SU-DHL-6 (cell line): ENCODE results near the gene OXLD1.

Experiments used
- H2AFZ ChIP-seq: fragments of 200-600 bp; sonication (generic); 2 replicates; pipeline ENCODE4 v1.6.1; 2014; ENCODE audit warnings: low read depth, mild to moderate bottlenecking, moderate library complexity, mixed read lengths, antibody characterized with exemption, low read length; ENCODE audit not compliant: severe bottlenecking
- H3F3A ChIP-seq: fragments of 200-600 bp; shearing (Covaris generic); 2 replicates; pipeline ENCODE4 v1.6.0; 2016; ENCODE audit warnings: antibody characterized with exemption, mild to moderate bottlenecking; ENCODE audit not compliant: insufficient read depth
- H3K27ac ChIP-seq: fragments of 200-600 bp; sonication (generic); 2 replicates; pipeline ENCODE4 v1.5.1; 2016; ENCODE audit warnings: low read depth, mild to moderate bottlenecking, low read length, moderate library complexity, mixed read lengths
- H3K27me3 ChIP-seq: fragments of 200-600 bp; sonication (generic), shearing (Covaris generic); 2 replicates; pipeline ENCODE4 v1.6.0; 2014; ENCODE audit warnings: mild to moderate bottlenecking, low read length
- H3K36me3 ChIP-seq: fragments of 200-600 bp; sonication (generic); 2 replicates; pipeline ENCODE4 v1.6.1; 2014; ENCODE audit warnings: mild to moderate bottlenecking, low read length, mixed read lengths
- H3K4me2 ChIP-seq: fragments of 300-600, 200-600 bp; shearing (Covaris generic), sonication (generic); 2 replicates; pipeline ENCODE4 v1.6.0; 2014; ENCODE audit warnings: low read length, low read depth, mild to moderate bottlenecking; ENCODE audit not compliant: poor library complexity, severe bottlenecking
- H3K4me3 ChIP-seq: fragments of 200-600 bp; sonication (generic); 2 replicates; pipeline ENCODE4 v1.5.1; 2014; ENCODE audit warnings: antibody characterized with exemption, low read length, mild to moderate bottlenecking, mixed read lengths; ENCODE audit not compliant: insufficient read depth, poor library complexity, severe bottlenecking
- H3K79me2 ChIP-seq: fragments of 200-600 bp; sonication (generic); 2 replicates; pipeline ENCODE4 v1.6.1; 2014; ENCODE audit warnings: mild to moderate bottlenecking, low read length, moderate library complexity; ENCODE audit not compliant: insufficient read depth
- H3K9ac ChIP-seq: fragments of 200-600 bp; sonication (generic); 2 replicates; pipeline ENCODE4 v1.7.0; 2014; ENCODE audit warnings: mild to moderate bottlenecking, low read length
- H3K9me2 ChIP-seq: fragments of 200-600 bp; sonication (generic); replicated peaks from 2 replicates; pipeline ENCODE4 v1.6.1; 2014; ENCODE audit warnings: low read length; ENCODE audit not compliant: insufficient read depth
- H3K9me3 ChIP-seq: fragments of 200-600 bp; sonication (generic); 2 replicates; pipeline ENCODE4 v1.6.1; 2014; ENCODE audit warnings: low read length, mixed read lengths; ENCODE audit not compliant: insufficient read depth
- H4K20me1 ChIP-seq: fragments of 200-600 bp; sonication (generic); 2 replicates; pipeline ENCODE4 v1.6.1; 2014; ENCODE audit warnings: low read depth, mild to moderate bottlenecking, antibody characterized with exemption, low read length, moderate library complexity, mixed read lengths
- CTCF ChIP-seq: fragments of 200-600 bp; sonication (generic); IDR thresholded peaks from one replicate; pipeline ENCODE4 v1.5.1; 2017; ENCODE audit warnings: antibody characterized with exemption, mild to moderate bottlenecking, low read length, moderate library complexity; ENCODE audit not compliant: insufficient read depth, poor library complexity, severe bottlenecking
- EZH2phosphoT487 ChIP-seq: fragments of 200-600 bp; sonication (generic), shearing (Covaris generic); conservative IDR thresholded peaks from 2 replicates; pipeline ENCODE4 v1.6.1; 2018; ENCODE audit warnings: mild to moderate bottlenecking, antibody characterized with exemption, low read length, moderate library complexity, mixed read lengths

The OXLD1 gene

DNA sequence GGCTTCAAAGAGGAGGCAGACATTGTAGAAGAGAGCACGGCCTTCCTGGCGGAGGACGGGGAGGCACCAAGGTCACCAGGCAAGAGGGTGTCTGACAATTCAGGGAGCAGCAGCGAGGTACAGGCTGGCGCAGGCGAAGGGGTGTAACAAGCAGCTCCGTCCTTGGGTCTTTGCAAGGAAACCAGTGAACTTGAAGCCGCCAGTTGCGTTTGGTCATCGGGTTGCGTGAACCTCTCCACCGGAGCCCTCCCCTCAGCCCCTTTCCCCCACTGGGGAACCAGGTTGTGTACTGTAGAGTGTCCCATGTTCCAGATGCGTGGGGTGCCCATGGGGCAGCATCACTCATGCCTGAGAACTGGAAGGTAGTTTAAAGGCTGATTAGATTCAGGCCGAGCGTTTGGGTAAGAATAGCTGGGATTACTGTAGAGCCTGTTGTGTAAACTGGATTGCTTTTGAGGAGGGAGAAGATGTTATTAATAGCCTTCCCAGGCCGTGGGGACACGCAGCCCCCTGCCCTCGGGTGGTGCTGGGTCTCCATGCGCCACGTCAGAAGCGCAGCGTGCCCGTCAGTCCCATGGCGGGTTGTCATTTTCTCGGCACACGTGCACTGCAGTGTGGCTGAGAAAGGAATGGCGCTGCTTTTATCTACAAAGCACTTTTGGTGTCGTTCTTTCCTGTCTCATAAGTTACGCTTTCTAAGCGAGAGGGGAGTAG is 39.3 kb upstream of the OXLD1 start:
- H3K4me2 ChIP-seq, result no peak overlapping the region
- no peaks in the 10 kb centered on the region for H3K9me2 ChIP-seq
- no peaks in the 10 kb centered on the region for H4K20me1 ChIP-seq
- H2AFZ ChIP-seq, result no peak overlapping the region
- peaks cover 24% of the 10 kb centered on the region for H3F3A ChIP-seq
- no peak overlapping the region for H3K27ac ChIP-seq
- no peak overlapping the region for H3K9ac ChIP-seq
- no peak overlapping the region for H3K4me3 ChIP-seq
- no peaks in the 10 kb centered on the region for H3K9me3 ChIP-seq
- H3K79me2 ChIP-seq, result peaks cover 50% of the 10 kb centered on the region
- no peaks in the 10 kb centered on the region for H3K27me3 ChIP-seq
- no peaks in the 10 kb centered on the region for H3K36me3 ChIP-seq
- TF ChIP-seq CTCF (no peak), EZH2phosphoT487 (no peak)

DNA sequence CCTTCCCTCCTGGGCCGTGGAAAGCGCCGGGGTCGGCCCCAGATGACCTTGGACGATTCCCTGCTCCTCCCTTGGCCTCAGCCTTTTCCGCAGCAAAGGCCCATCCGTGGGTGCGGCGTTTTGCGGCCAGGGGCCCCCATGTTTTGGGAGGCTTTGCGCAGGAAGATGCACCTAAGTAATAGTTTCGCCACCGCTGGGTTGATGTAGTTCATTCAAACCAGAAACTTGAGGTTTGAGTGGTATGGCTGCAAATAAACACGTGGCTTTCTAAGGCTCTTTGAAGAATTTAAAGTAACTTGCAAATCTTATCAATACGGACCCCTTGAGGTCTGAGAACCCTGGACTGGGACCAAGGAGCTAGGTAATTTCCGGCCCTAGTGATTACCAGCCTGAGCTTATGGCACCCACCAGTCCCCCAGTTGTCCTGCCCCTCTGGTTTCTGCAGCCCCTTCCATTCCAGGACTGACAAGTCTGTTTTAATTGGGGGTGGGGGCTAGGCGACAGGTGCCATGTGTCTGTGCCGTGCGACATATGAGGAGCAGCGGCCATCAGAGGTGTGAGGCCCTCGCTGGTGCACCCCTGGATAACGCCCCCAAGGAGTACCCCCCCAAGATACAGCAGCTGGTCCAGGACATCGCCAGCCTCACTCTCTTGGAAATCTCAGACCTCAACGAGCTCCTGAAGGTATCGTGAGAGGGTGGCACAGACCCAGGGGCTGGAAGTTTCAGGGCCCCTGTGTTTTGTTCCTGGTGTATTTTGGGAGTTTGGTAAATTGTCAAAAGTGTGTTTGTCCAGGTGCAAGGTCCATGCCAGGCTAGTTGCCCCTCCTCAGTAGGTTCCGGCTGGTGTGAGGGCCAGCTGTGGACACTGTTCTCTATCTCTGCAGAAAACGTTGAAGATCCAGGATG is 37.6 kb upstream of the OXLD1 start:
- Histone ChIP-seq H3K9ac (peak overlapping the region; percentile 98), H3K36me3 (no peaks in the 10 kb centered on the region), H3K4me3 (peak overlapping the region; percentile 98), H2AFZ (peak overlapping the region; percentile 30), H3K79me2 (peaks cover 56% of the 10 kb centered on the region), H3K9me2 (no peaks in the 10 kb centered on the region), H4K20me1 (no peaks in the 10 kb centered on the region), H3K9me3 (no peaks in the 10 kb centered on the region), H3K4me2 (peak overlapping the region; percentile 68), H3F3A (peaks cover 10% of the 10 kb centered on the region), H3K27me3 (no peaks in the 10 kb centered on the region), H3K27ac (peak overlapping the region; percentile 77)
- no peak for TF ChIP-seq EZH2phosphoT487
- TF ChIP-seq CTCF, result no peak

DNA sequence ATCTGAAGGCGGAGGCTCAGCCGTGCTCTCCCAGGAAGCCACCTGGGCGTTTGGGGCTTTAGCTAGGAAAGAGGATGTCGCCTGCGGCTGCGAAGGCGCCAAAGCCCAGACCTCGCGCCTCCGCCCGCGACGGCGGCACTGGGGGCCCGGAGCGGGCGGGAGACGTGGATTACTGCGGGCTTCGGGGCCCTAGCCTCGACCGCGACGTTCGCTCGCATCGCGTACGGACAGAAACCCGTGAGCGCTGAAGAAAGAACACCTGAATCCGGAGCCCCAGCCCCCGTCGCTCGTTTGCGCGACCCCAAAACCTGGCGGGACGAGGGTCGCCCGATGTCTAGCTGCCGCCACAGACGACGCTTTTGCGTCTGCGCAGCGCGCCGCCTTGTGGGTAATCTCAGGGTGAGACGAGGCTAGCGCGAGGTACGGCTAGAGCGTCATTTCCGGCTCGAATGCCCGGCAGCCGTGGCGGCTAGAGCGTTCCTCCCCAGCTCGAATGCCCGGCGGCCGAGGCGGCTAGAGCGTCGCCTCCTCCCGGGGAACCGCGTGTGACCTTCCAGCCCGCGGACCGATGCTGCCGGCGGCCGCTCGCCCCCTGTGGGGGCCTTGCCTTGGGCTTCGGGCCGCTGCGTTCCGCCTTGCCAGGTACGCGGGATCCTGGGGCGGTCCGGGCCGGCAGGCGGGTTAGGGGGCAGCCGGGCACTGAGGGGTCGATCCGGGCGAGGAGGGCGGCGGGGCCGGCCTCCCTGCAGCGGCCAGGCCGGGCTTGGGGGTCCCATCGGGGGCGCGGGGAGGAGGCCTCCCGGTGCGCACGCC is 36.7 kb upstream of the OXLD1 start, which contains the start of gene MRPL12:
TSS of gene MRPL12 (plus strand) at position 434 of the 813 bp plus-strand sequence. CDS start at position 569, 135 bp downstream.
- H3K36me3 ChIP-seq, result no peaks in the 10 kb centered on the region
- peak within 1 kb of the TSS; percentile 77 for H3K27ac ChIP-seq
- no peaks in the 10 kb centered on the region for H3K27me3 ChIP-seq
- peak within 1 kb of the TSS; percentile 30 for H2AFZ ChIP-seq
- TF ChIP-seq EZH2phosphoT487 (no peak), CTCF (no peak)
- H3K9me3 ChIP-seq, result no peaks in the 10 kb centered on the region
- peak within 1 kb of the TSS; percentile 98 for H3K4me3 ChIP-seq
- peaks cover 60% of the 10 kb centered on the region for H3K79me2 ChIP-seq
- H3K9me2 ChIP-seq, result no peaks in the 10 kb centered on the region
- H3K9ac ChIP-seq, result peak within 1 kb of the TSS; percentile 98
- H3K4me2 ChIP-seq, result peak within 1 kb of the TSS; percentile 71
- H3F3A ChIP-seq, result peaks cover 13% of the 10 kb centered on the region; the same call in 1 of the 2 replicates
- H4K20me1 ChIP-seq, result no peaks in the 10 kb centered on the region
